ENCODE measurements around the gene MKNK1. TPM values are rescaled to one million over a fixed set of nuclear protein-coding genes. Genes with fewer than 3 reads are reported as not detected.

MKNK1 gene
- total RNA-seq, 1 experiment from 2014 or later, result 103 TPM

- Histone ChIP-seq H3K36me3 (ENCODE audit: low read depth) (no peaks in the 10 kb centered on the region), H3K4me1 (replicated peaks; ENCODE audit: insufficient read depth) (no peaks in the 10 kb centered on the region), H3K27me3 (ENCODE audit: insufficient read depth, low read depth) (no peaks in the 10 kb centered on the region), H3F3A (ENCODE audit: insufficient read depth, low read depth) (no peaks in the 10 kb centered on the region), H3K9me3 (ENCODE audit: insufficient read depth, low read depth) (no peaks in the 10 kb centered on the region), H4K20me1 (ENCODE audit: insufficient read depth) (no peaks in the 10 kb centered on the region), H3K4me2 (no peak overlapping the region), H3K79me2 (ENCODE audit: low read depth) (no peaks in the 10 kb centered on the region), H3K9me2 (ENCODE audit: insufficient read depth) (no peaks in the 10 kb centered on the region), H3K27ac (no peak overlapping the region), H3K4me3 (no peak overlapping the region), H2AFZ (no peak overlapping the region)
- ChIA-PET POLR2A (ENCODE audit: unreplicated experiment) (no interaction called here), CTCF (no interaction called here)
- intact Hi-C loops (cut with micrococcal nuclease; ENCODE audit: unreplicated experiment), result no loop called here
- TF ChIP-seq EZH2 (IDR thresholded peaks at IDR 0.05; ENCODE audit: low read depth), result no peak
- no peak for TF ChIP-seq CTCF (conservative IDR thresholded peaks at IDR 0.05)
- BruUV-seq (replicated peaks), result no TSS peak
- DNase-seq, result no peak
Measured at GRCh38 chr1:46575300-46575699, 28.8 kb downstream of the MKNK1 start.

GRCh38 chr1:46571691-46572225 lies 32.3 kb downstream of the MKNK1 start:
- intact Hi-C loops (cut with micrococcal nuclease; ENCODE audit: unreplicated experiment), result no loop called here
- no peaks in the 10 kb centered on the region for H3F3A ChIP-seq (ENCODE audit: insufficient read depth, low read depth)
- no peaks in the 10 kb centered on the region for H3K4me1 ChIP-seq (replicated peaks; ENCODE audit: insufficient read depth)
- H3K4me2 ChIP-seq, result no peak overlapping the region
- ChIA-PET POLR2A (ENCODE audit: unreplicated experiment) (no interaction called here), CTCF (no interaction called here)
- H3K27me3 ChIP-seq (ENCODE audit: insufficient read depth, low read depth), result no peaks in the 10 kb centered on the region
- TF ChIP-seq EZH2 (IDR thresholded peaks at IDR 0.05; ENCODE audit: low read depth), result no peak
- TF ChIP-seq CTCF (conservative IDR thresholded peaks at IDR 0.05), result no peak
- H3K9me2 ChIP-seq (ENCODE audit: insufficient read depth), result no peaks in the 10 kb centered on the region
- no peak overlapping the region for H2AFZ ChIP-seq
- H3K9me3 ChIP-seq (ENCODE audit: insufficient read depth, low read depth), result no peaks in the 10 kb centered on the region
- no peak for DNase-seq
- H3K4me3 ChIP-seq, result no peak overlapping the region
- BruUV-seq (replicated peaks), result no TSS peak
- H4K20me1 ChIP-seq (ENCODE audit: insufficient read depth), result no peaks in the 10 kb centered on the region
- H3K36me3 ChIP-seq (ENCODE audit: low read depth), result peaks cover 13% of the 10 kb centered on the region
- no peak overlapping the region for H3K27ac ChIP-seq
- no peaks in the 10 kb centered on the region for H3K79me2 ChIP-seq (ENCODE audit: low read depth)

- CTCF ChIA-PET, result no interaction called here
- no peaks in the 10 kb centered on the region for H3K9me2 ChIP-seq (ENCODE audit: insufficient read depth)
- POLR2A ChIA-PET (ENCODE audit: unreplicated experiment), result no interaction called here
- no peak for DNase-seq
- no peaks in the 10 kb centered on the region for H4K20me1 ChIP-seq (ENCODE audit: insufficient read depth)
- no peaks in the 10 kb centered on the region for H3K9me3 ChIP-seq (ENCODE audit: insufficient read depth, low read depth)
- peaks cover 14% of the 10 kb centered on the region for H3K36me3 ChIP-seq (ENCODE audit: low read depth)
- no peak overlapping the region for H3K4me2 ChIP-seq
- no peak overlapping the region for H3K4me3 ChIP-seq
- no peak overlapping the region for H3K27ac ChIP-seq
- TF ChIP-seq CTCF (conservative IDR thresholded peaks at IDR 0.05) (no peak), EZH2 (IDR thresholded peaks at IDR 0.05; ENCODE audit: low read depth) (no peak)
- no peak overlapping the region for H2AFZ ChIP-seq
- H3K4me1 ChIP-seq (replicated peaks; ENCODE audit: insufficient read depth), result no peaks in the 10 kb centered on the region
- no peaks in the 10 kb centered on the region for H3F3A ChIP-seq (ENCODE audit: insufficient read depth, low read depth)
- H3K27me3 ChIP-seq (ENCODE audit: insufficient read depth, low read depth), result no peaks in the 10 kb centered on the region
- no TSS peak for BruUV-seq (replicated peaks)
- intact Hi-C loops (cut with micrococcal nuclease; ENCODE audit: unreplicated experiment), result no loop called here
- no peaks in the 10 kb centered on the region for H3K79me2 ChIP-seq (ENCODE audit: low read depth)
Measured at GRCh38 chr1:46569884-46570725, 34.0 kb downstream of the MKNK1 start.
